ENCODE results near the gene RCC2.
"Not testable (repeated sequence)": the region's sequence is repeated elsewhere in the genome, so short reads cannot be mapped to it uniquely, and the experiment has no call there.

Gene RCC2

DNA sequence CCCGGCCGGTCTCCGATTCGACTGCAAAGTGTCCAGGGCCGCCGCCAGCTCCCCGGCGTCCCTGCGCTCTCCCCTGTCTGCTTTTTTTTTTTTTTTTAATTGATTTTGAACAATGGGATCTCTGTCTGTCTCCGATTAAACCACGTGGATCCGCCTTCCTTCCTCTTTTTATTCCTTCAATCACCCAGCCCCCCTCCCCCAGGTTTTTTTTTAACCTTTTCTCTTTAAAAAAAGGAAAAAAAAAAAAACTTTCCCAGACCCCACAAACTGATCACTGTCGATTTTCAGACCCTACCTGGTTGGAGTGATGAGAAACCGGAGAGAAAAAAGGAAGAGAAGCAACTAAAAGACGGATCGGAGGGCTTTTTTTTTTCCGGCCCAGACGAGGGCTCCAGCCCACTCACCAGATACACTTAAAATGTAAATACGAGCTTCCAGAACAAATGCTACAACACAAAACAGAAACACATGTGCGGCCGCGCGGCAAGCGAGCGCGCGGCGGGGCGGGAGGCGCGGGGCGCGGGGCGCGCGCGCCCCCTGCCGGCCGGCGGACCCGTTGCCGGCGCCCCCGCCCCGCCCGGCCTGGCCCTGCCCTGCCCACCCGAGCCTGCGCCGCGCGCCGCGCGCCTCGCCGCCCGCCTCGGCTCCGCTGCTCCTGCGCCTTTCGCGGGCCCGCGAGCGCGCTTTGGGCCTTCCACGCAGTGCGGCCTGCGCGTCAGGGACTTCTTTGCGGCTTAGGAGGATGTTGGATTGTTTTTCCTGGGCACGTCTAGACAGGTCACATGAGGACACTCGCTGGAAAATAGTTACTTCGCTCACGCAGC is at the start of gene RCC2:
Gene RCC2 (minus strand): TSS at position 428 of the 824 bp plus-strand sequence. CDS start 1,163 bp downstream, outside the sequence.
- DNase-seq: peak in 52 of 58 donors; percentile 16 to 76 (median 44)

- no peak for DNase-seq
These were observed 46.8 kb upstream of the RCC2 start for GRCh38 chr1:17486242-17486641.

DNA sequence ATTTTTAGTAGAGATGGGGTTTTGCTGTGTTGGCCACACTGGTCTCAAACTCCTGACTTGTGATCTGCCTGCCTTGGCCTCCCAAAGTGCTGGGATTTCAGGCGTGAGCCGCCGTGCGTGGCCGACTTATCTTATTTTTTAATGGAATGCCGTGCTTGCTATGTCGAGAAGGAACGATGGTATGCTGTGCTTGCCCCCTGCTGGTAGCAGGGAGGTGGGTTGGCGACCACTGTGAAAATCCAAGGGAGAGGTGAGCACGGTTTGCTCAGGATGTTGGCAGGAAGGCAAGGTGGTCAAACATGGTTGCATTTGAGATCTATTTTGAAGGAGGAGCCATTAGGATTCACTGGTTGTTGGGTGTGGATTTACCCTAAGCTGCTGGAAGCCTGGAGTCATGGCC is 45.8 kb upstream of the RCC2 start:
- peak in 1 of 58 donors; percentile 3 for DNase-seq

- not testable (repeated sequence) for DNase-seq
These were observed 42.5 kb upstream of the RCC2 start for GRCh38 chr1:17481981-17482380.

GRCh38 chr1:17480846-17481245 is 41.4 kb upstream of the RCC2 start:
- DNase-seq: no peak

GRCh38 chr1:17475752-17476151 is 36.3 kb upstream of the RCC2 start:
- no peak for DNase-seq

DNA sequence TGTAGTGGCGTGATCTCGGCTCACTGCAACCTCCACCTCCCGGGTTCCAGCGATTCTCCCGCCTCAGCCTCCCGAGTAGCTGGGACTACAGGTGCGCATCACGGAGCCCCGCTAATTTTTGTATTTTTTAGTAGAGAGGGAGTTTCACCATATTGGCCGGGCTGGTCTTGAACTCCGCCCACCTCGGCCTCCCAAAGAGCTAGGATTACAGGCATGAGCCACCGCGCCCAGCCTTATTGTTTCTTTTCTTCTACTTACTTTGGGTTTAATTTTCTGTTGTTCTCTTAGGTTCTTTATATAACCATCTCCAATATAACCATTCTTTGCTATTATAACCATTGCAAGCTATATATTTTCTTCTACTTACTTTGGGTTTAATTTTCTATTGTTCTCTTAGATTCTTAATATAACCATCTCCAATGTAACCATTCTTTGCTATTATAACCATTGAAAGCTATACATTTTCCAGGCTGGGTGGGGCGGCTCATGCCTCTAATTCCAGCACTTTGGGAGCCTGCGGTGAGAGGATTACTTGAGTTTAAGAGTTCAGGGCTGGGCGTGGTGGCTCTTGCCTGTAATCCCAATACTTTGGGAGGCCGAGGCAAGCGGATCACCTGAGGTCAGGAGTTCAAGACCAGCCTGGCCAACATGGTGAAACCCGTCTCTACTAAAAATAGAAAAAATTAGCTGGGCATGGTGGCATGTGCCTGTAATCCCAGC is 35.5 kb upstream of the RCC2 start:
- not testable (repeated sequence) for DNase-seq

- DNase-seq: no peak
These were observed 33.3 kb upstream of the RCC2 start for GRCh38 chr1:17472814-17473213.

DNA sequence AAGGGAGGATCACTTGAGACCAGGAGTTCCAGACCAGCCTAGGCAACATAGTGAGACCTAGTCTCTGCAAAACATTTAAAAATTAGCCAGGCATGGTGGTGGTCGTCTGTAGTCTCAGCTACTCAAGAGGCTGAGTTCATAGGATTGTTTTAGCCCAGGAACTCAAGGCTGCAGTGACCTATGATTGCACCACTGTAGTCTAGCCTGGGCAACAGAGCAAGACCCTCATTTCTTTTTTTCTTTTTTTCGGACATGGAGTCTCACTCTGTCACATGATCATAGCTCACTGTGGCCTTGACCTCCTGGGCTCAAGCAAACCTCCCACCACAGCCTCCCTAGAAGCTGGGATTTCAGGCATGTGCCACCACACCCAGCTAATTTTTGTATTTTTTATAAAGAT is 31.9 kb upstream of the RCC2 start:
- DNase-seq: no peak

- no peak for DNase-seq
These were observed 30.7 kb upstream of the RCC2 start for GRCh38 chr1:17470021-17470799.

DNA sequence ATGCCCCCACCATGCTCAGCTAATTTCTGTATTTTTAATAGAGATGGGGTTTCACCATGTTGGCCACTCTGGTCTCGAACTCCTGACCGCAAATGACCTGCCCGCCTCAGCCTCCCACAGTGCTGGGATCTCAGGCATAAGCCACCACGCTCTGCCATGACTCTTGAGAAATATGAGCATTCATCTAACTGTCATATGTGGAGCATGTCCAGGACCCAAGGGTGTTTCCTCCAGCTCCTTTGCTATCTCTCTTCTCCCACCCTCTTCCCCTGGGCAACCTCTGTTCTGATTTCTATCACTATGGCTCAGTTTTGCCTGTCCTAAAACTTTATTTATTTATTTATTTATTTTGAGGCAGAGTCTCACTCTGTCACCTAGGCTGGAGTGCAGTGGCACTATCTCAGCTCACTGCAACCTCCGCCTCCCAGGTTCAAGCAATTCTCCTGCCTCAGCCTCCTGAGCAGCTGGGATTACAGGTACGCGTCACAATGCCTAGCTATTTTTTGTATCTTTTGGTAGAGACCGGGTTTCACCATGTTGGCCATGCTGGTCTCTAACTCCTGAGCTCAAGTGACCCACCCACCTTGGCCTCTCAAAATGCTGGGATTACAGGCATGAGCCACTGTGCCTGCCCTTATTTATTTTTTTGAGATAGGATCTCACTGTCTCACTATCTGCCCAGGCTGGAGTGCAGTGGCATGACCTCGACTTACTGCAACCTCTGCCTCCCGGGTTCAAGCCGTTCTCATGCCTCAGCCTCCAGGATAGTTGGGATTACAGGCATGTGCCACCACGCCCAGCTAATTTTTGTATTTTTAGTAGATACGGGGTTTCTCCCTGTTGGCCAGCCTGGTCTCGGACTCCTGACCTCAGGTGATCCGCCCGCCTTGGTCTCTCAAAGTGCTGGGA is 29.1 kb upstream of the RCC2 start:
- DNase-seq: not testable (repeated sequence)

GRCh38 chr1:17466359-17466758 is 26.9 kb upstream of the RCC2 start:
- DNase-seq: no peak

GRCh38 chr1:17465228-17465627 is 25.8 kb upstream of the RCC2 start:
- DNase-seq: no peak

DNA sequence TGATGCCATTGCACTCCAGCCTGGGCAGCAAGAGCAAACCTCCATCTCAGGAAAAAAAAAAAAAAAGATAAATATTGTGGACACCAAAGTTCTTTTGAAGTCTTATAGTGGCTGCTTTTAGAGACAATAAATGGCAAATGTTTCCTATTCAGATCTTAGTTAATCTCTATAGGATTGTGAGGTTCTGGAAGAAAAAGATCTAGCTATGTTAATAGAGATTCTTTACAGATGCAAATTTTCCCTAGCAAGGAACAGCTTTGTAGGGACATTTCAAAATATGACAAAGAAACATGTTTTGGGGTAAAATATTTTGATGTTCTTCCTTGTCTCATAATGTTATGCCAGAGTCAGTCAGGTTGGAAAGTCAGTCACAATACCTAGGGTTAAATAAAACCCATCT is 24.5 kb upstream of the RCC2 start:
- no peak for DNase-seq

DNA sequence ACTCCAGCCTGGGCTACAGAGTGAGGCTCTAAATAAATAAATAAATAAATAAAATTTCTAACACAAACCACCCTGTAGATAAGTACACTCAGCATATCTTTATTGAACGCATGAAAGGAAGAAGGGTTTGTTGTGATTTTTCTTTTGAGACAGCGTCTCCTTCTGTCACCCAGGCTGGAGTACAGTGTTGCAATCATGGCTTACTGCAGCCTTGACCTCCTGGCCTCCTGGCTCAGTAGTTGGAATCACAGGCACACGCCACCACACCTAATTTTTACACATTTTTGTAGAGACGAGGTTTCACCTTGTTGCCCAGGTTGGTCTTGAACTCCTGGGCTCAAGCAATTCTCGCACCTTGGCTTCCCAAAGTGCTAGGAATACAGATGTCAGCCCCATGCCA is 23.2 kb upstream of the RCC2 start:
- DNase-seq: no peak

GRCh38 chr1:17460219-17460618 is 20.7 kb upstream of the RCC2 start:
- DNase-seq: no peak

- no peak for DNase-seq
These were observed 19.3 kb upstream of the RCC2 start for GRCh38 chr1:17458794-17459193.

DNA sequence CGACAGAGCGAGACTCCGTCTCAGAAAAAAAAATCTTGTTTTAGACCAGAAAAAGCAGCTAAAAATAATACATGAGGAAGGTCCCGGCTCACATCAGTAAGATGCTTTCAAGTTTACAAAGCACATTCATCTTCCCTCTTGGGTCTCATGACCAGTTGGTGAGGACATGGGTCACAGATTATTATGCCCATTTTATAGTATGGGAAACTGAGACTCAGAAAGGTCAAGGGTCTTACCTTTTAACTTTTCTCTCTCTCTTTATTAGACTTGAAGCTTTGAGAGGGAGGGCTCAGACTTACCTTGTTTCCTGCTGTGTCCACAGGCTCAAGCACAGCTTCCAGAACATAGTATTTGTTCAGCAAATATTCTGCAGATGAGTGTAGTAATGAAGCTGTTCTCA is 13.2 kb upstream of the RCC2 start:
- no peak for DNase-seq

DNA sequence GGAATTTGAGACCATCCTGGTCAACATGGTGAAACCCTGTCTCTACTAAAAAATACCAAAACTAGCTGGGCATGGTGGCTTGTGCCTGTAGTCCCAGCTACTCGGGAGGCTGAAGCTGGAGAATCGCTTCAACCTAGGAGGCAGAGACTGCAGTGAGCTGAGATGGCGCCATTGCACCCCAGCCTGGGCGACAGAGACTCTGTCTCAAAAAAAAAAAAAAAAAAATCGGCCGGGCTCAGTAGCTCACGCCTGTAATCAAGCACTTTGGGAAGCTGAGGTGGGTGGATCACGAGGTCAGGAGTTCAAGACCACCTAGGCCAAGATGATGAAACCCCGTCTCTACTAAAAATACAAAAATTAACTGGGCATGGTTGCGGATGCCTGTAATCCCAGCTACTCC is 12.7 kb upstream of the RCC2 start:
- DNase-seq: not testable (repeated sequence)

DNA sequence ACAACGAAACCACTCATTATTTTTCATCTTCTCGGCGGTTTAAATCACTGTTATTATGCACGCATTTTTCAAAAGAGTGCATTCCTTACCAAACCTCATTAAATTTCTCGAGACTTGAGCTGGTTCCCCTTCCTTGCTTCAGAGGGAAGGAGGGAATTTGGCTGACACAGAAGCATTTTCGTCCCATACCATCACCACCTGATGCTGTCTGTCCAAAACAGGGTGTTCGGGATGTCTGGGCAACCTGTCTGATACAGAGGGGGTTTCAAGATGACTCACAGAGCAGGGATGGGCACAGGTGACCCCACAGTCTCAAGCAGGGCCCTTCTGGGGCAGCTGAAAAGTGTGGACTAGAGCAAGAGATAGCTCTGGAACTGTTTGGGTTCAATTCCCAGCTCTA is 12.3 kb upstream of the RCC2 start:
- DNase-seq: no peak

- DNase-seq: no peak
These were observed 8.1 kb upstream of the RCC2 start for GRCh38 chr1:17447501-17447992.

All from anterior cingulate cortex (tissue), 58 donors.